ENCODE data around the gene DDX46.

DNA sequence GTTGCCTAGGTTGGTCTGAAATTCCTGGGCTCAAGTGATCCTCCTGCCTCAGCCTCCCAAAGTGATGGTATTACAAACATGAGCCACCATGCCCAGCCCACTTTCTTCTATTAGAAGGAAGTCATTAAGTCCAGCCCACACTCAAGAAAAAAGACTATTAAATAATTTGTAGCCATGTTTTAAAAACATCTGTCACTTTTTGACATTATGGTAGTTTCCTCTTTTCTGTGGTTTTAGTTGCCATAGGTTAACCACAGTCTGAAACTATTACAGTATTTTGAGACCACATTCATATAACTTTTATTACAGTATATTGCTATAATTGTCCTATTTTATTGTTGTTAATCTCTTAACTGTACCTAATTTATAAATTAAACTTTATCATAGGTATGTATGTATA is 55.2 kb downstream of the DDX46 start:
- TF ChIP-seq POLR2A (IDR thresholded peaks at IDR 0.05) = no peak
- TF ChIP-seq, protein P1, sequence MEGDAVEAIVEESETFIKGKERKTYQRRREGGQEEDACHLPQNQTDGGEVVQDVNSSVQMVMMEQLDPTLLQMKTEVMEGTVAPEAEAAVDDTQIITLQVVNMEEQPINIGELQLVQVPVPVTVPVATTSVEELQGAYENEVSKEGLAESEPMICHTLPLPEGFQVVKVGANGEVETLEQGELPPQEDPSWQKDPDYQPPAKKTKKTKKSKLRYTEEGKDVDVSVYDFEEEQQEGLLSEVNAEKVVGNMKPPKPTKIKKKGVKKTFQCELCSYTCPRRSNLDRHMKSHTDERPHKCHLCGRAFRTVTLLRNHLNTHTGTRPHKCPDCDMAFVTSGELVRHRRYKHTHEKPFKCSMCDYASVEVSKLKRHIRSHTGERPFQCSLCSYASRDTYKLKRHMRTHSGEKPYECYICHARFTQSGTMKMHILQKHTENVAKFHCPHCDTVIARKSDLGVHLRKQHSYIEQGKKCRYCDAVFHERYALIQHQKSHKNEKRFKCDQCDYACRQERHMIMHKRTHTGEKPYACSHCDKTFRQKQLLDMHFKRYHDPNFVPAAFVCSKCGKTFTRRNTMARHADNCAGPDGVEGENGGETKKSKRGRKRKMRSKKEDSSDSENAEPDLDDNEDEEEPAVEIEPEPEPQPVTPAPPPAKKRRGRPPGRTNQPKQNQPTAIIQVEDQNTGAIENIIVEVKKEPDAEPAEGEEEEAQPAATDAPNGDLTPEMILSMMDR (IDR thresholded peaks at IDR 0.05 in 4 of 5, conservative IDR thresholded peaks at IDR 0.05 in 1 of 5) = no peak
